Activated CD4-positive, alpha-beta memory T cell treated with anti-CD3 and anti-CD28 coated beads, Interleukin-2, amount 10 ng/mL, durations not matched to agents 7 days and 5 days (primary cell): ENCODE data around the gene RUSC1. TPM values are rescaled to one million over a fixed set of nuclear protein-coding genes. Genes with fewer than 3 reads are reported as not detected.
A peak's percentile ranks its signal among the peaks of the same experiment; 100 is the strongest.

Experiments used
- CTCF ChIA-PET: fragments of 350-600 bp; sonication (Branson Sonifier 250); formaldehyde crosslinking; loops from one replicate; lab custom pipeline; 2021; ENCODE audit warnings: antibody characterized with exemption, inconsistent platforms; lab: Charles Lee
- POLR2A ChIA-PET: fragments of 350-600 bp; sonication (Branson Sonifier 250); formaldehyde crosslinking; loops from one replicate; lab custom pipeline; 2021; ENCODE audit warnings: antibody characterized with exemption; lab: Charles Lee
- DNase-seq: peaks from one replicate; pipeline ENCODE4 v3.0.0-alpha.2; 2020
- H3K27ac Mint-ChIP-seq: one replicate; pipeline ENCODE4 v1.8.0; 2021; ENCODE audit warnings: mild to moderate bottlenecking, mixed read lengths
- H3K27me3 Mint-ChIP-seq: one replicate; pipeline ENCODE4 v1.8.0; 2021; ENCODE audit warnings: mixed read lengths
- H3K36me3 Mint-ChIP-seq: one replicate; pipeline ENCODE4 v1.8.0; 2021; ENCODE audit warnings: low read depth, mixed read lengths
- H3K4me1 Mint-ChIP-seq: one replicate; pipeline ENCODE4 v1.8.0; 2021; ENCODE audit warnings: mixed read lengths
- H3K4me3 Mint-ChIP-seq: one replicate; pipeline ENCODE4 v1.8.0; 2021; ENCODE audit warnings: mild to moderate bottlenecking, mixed read lengths
- H3K9me3 Mint-ChIP-seq: one replicate; pipeline ENCODE4 v1.8.0; 2021; ENCODE audit warnings: mixed read lengths
- total RNA-seq, 2 experiments: library from RNA; stranded (reverse); gene quantifications; one replicate each; pipeline ENCODE4 v1.2.3, GENCODE V29; 2021

RUSC1 gene
- total RNA-seq, 2 experiments from 2014 or later: 24.6 to 26.2 TPM

DNA sequence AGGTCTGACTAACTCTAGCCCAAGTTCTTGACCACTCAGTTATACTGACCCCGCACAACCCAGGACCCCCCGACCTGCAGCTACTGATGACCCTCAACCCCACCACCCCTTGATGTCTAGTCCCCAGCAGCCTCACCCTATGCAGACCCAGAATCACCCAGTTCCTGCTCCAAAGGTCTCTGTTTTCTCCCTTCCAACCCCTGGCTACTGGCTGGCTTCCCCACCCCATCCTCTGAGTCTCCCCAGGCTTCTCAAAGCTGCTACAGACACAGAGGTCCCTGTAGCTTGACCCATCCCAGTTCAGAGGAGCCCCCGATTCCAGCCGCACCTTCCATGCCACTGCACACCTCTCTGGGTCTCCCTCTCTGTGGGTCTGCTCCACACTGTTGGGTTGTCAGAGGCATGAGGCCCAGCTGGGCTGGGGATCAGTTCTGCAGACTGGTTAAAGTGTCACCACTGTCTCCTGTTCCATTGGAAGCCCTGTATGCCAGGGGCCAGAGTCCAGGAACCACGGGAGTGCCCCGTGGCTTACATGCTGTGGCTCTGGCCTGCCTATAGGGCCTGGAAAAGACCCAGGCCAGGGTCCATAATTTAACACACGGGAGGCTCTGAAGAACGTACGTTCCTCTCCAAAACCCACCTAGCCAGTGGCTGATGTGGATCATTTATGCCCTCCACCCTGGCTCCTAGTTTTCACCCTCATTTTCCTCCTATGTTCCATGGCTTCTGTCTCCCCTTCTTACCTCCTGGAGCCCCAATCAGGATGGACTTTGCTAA, 20.0 kb upstream of the RUSC1 start:
- ChIA-PET POLR2A (interaction anchor here (1.2 kb wide), 1 partner anchor 28 kb away, joined by 3 read pairs; no protein-coding TSS in a partner anchor), CTCF (no interaction called here)
- Mint-ChIP-seq H3K9me3 (no peaks in the 10 kb centered on the region), H3K27ac (no peak overlapping the region), H3K27me3 (peaks cover 18% of the 10 kb centered on the region), H3K4me1 (peaks cover 1% of the 10 kb centered on the region), H3K4me3 (no peak overlapping the region), H3K36me3 (no peaks in the 10 kb centered on the region)
- DNase-seq: no peak

DNA sequence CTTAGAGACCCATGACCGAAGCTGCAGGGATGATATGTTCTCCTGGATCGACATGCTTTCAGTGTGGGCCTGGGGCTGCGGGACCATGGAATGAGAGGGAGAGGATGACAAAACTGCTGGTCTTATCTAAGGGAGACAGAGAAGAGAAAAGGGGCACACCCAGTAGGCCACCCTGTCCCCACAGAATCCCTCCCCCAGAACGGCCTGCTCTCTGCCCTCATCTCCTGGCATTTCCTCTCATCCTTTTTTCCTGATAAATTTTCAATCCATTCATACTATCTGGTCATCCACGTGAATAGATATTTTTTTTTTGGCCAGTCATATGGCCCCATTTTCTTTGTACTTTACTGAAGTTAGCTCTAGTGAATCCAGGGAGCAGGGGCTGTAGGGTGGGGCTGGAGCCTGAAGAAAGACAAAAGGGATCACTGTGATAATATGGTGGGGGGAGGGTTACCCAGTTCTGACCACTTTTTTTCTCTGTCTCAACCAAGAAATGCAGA, 19.3 kb upstream of the RUSC1 start, which contains the start of gene PKLR:
PKLR (minus strand) TSS at position 97 of the 500 bp plus-strand sequence; CDS start at position 54, 43 bp downstream.
- H3K4me3 Mint-ChIP-seq: no peak within 1 kb of the TSS
- DNase-seq: no peak
- ChIA-PET CTCF (interaction anchor here (1.0 kb wide), 1 partner anchor 107 kb away, joined by 7 read pairs; no protein-coding TSS in a partner anchor), POLR2A (no interaction called here)
- H3K4me1 Mint-ChIP-seq: peaks cover 3% of the 10 kb centered on the region
- H3K27me3 Mint-ChIP-seq: peaks cover 13% of the 10 kb centered on the region
- no peaks in the 10 kb centered on the region for H3K9me3 Mint-ChIP-seq
- no peaks in the 10 kb centered on the region for H3K36me3 Mint-ChIP-seq
- no peak within 1 kb of the TSS for H3K27ac Mint-ChIP-seq

DNA sequence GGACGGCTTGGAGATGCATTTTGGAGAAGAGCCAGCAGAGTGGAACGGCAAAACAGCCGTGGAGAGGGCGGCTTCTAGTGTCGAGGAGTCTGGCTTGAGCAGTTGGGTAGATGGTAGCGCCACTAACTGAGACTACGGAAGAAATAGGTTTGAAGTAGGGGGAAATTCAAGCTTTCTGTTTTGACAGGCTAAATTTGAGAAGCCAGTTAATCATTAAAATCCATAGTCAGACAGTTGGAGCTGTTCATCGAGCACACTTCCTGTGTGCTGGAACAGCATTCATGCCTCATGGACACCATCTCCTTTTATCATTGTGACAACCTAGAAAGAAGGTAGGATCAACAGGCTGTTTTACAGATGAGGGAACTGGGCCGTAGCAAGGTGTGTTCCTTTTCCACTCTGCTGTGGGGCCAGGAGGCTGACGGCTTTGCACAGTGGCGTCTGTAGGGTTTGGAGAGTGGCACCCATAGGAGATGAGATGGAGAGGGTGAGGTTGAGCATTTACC, 16.1 kb upstream of the RUSC1 start:
- H3K9me3 Mint-ChIP-seq: no peaks in the 10 kb centered on the region
- no peak overlapping the region for H3K27ac Mint-ChIP-seq
- DNase-seq: no peak
- ChIA-PET POLR2A (interaction anchor here (0.7 to 1.7 kb wide), 2 partner anchors 32 to 43 kb away, joined by 3 to 4 read pairs; partner anchors contain the start of genes CLK2 and SCAMP3), CTCF (interaction anchor here (0.6 kb wide), 1 partner anchor 313 kb away, joined by 3 read pairs; no protein-coding TSS in a partner anchor)
- H3K4me3 Mint-ChIP-seq: no peak overlapping the region
- H3K27me3 Mint-ChIP-seq: no peaks in the 10 kb centered on the region
- peaks cover 6% of the 10 kb centered on the region for H3K36me3 Mint-ChIP-seq
- peaks cover 15% of the 10 kb centered on the region for H3K4me1 Mint-ChIP-seq

DNA sequence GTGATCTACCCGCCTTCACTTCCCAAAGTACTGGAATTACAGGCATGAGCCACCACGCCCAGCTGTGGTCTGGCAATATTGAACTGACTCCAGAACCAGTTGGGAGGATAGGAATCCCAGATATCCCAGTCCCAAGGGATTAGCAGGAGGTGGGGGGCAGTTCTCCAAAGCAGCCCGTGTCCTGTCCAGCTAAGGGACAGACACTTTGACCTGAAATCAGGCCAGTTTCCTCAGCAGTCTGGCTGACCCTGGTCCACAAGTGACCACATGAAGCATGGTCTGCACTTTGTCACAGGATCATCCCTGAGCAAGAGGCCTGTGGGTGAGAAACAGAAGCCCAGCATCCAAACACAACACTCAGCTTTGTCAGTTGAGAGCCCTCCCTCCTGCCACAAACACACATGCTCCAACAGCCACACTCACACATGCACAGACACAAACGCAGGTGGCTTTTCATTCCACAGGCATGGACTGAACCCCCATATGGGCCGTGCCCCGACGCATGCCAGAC, 14.8 kb upstream of the RUSC1 start:
- peaks cover 20% of the 10 kb centered on the region for H3K36me3 Mint-ChIP-seq
- no peaks in the 10 kb centered on the region for H3K27me3 Mint-ChIP-seq
- ChIA-PET POLR2A (interaction anchor here (1.7 kb wide), 1 partner anchor 33 kb away, joined by 3 read pairs; the partner anchor contains the start of gene CLK2), CTCF (interaction anchor here (0.6 to 0.8 kb wide), 3 partner anchors 18 to 300 kb away, joined by 3 read pairs; no protein-coding TSS in a partner anchor)
- DNase-seq: no peak
- H3K9me3 Mint-ChIP-seq: no peaks in the 10 kb centered on the region
- H3K27ac Mint-ChIP-seq: peak overlapping the region; percentile 21
- H3K4me1 Mint-ChIP-seq: peaks cover 27% of the 10 kb centered on the region
- H3K4me3 Mint-ChIP-seq: no peak overlapping the region

DNA sequence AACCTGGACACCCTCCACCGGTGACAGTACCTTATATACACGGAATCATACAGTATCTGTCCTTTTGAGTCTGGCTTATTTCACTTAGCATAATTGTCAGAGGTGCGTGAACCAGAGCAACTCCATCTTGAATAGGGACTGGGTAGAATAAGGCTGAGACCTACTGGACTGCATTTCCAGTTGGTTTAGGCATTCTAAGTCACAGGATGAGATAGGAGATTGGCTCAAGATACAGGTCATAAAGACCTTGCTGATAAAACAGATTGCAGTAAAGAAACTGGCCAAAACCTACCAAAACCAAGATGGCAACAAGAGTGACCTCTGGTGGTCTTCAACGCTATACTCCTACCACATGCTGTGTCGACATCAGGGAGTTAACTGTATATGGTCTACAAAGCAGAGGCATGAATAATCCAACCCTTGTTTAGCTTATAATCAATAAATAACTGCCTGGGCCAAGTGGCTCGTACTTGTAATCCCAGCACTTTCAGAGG, 13.4 kb upstream of the RUSC1 start:
- Mint-ChIP-seq H3K4me3 (peak overlapping the region; percentile 17), H3K27ac (peak overlapping the region; percentile 97)
- POLR2A ChIA-PET: interaction anchor here (0.9 to 6.1 kb wide), 9 partner anchors 11 to 155 kb away, joined by 3 to 50 read pairs (median 6); partner anchors contain the start of genes CLK2, RUSC1 and SCAMP3

DNA sequence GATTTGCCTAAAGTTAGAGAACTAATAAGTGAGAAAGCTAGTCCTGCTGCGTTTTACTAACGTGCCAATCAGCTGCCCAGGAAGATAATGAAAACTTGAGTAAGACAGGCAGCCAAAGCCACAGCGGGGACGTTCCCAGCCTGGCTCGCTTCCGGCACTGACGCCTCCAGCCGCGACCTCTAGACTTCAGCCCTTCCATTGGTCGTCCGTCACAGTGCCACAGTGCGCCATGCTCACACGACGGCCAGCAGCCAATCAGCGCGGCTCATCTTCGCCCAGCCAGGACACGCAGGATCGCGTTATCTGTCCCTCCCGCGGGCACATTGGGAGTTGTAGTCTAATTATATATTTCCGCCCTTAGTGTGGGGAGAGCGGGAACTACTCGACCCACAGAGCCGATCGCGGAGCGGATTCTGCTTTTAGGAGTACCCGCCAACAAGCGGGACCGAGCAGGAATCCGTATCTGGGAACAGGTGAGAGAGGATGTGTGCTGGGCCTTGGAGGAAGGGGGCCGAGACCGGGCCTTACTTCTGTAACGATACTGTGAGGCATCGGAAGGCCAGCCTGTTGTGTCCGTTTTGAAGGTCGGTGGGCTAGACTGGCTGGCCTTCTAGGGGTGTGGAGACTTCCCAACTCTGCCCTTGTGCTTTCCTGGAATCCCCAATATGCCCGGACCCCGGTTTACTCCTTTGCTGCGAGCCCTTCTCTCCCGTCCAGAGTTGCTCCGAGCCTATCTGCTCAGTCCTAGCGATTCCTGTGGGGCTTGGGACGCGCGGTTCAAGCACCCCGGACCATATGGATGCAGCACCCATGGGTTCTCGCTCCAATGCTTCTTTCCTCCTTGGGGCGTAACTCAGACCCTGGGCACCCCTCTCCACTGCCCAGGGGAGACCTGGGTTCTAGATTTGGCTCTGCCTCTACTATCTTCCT, 11.9 kb upstream of the RUSC1 start, which contains the start of gene FDPS:
FDPS (plus strand) TSS at position 374 of the 930 bp plus-strand sequence. CDS start 924 bp downstream, outside the sequence.
- Mint-ChIP-seq H3K27ac (peak within 1 kb of the TSS; percentile 97), H3K36me3 (peaks cover 44% of the 10 kb centered on the region), H3K4me1 (peaks cover 50% of the 10 kb centered on the region), H3K27me3 (no peaks in the 10 kb centered on the region), H3K4me3 (peak within 1 kb of the TSS; percentile 92), H3K9me3 (no peaks in the 10 kb centered on the region)
- ChIA-PET POLR2A (interaction anchor here (0.7 to 6.1 kb wide), 16 partner anchors 9 to 255 kb away, joined by 3 to 50 read pairs (median 4); partner anchors contain the start of genes CLK2, HCN3, KRTCAP2 and RUSC1), CTCF (interaction anchor here (0.6 to 2.3 kb wide), 9 partner anchors 8 to 136 kb away, joined by 3 to 39 read pairs (median 4); partner anchors contain the start of genes KRTCAP2 and RUSC1)
- peak; percentile 99 for DNase-seq

More for the DNA sequence above, 13.4 kb upstream of the RUSC1 start:
- DNase-seq: no peak
- Mint-ChIP-seq H3K27me3 (no peaks in the 10 kb centered on the region), H3K4me1 (peaks cover 40% of the 10 kb centered on the region), H3K9me3 (no peaks in the 10 kb centered on the region), H3K36me3 (peaks cover 32% of the 10 kb centered on the region)
- CTCF ChIA-PET: interaction anchor here (0.8 to 2.3 kb wide), 8 partner anchors 14 to 135 kb away, joined by 3 to 39 read pairs (median 4); partner anchors contain the start of genes KRTCAP2 and RUSC1

DNA sequence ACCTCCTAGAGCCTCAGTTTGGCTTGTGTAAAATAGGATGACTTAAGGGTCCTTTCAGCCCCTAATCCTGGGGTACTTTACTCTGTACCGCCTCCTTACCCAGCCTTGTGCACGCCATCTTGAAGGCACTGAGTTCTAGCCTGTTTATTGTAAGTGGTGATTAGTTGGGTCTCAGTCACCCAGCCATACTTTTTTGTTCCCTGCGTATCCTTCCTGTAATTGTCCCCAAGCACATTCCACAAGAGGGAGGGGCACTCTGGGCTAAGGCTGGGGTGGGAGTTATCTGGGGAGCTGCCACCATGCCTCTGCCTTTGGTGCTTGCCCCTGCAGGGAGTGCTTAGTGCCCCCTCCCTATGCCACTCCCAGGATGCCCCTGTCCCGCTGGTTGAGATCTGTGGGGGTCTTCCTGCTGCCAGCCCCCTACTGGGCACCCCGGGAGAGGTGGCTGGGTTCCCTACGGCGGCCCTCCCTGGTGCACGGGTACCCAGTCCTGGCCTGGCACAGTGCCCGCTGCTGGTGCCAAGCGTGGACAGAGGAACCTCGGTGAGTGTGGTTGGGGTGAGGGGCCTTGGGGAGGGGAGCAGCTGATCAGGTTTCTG, 11.2 kb upstream of the RUSC1 start:
- Mint-ChIP-seq H3K4me3 (peak overlapping the region; percentile 92), H3K27me3 (no peaks in the 10 kb centered on the region), H3K9me3 (no peaks in the 10 kb centered on the region), H3K36me3 (peaks cover 45% of the 10 kb centered on the region), H3K27ac (peak overlapping the region; percentile 97), H3K4me1 (peaks cover 50% of the 10 kb centered on the region)
- no peak for DNase-seq
- ChIA-PET CTCF (interaction anchor here (1.6 kb wide), 1 partner anchor 59 kb away, joined by 7 read pairs; no protein-coding TSS in a partner anchor), POLR2A (interaction anchor here (1.5 to 6.1 kb wide), 2 partner anchors 13 to 64 kb away, joined by 4 to 50 read pairs; partner anchors contain the start of gene RUSC1)

DNA sequence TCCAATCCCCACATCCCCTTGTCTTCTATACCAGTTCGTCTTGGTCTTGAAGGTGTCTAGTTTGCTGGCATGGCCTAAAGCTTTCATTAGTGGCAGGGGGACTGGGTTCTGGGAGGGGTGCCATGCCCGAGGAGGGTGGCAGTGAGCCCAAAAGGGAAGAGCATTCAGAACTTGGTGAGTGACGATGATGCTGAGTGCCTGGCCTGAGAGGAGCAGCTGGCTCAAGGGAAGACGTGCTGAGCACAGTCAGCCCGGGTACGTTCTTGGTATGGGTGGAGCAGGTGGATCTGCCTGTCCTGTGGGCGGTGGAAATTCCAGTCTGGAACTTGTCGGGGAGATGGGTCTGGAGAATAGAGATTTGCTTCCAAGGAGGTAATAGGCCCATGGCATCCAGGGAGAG, 7.4 kb upstream of the RUSC1 start:
- H3K4me1 Mint-ChIP-seq: peaks cover 39% of the 10 kb centered on the region
- H3K27ac Mint-ChIP-seq: no peak overlapping the region
- H3K36me3 Mint-ChIP-seq: peaks cover 61% of the 10 kb centered on the region
- CTCF ChIA-PET: interaction anchor here (0.8 to 1.3 kb wide), 3 partner anchors 10 to 62 kb away, joined by 3 to 4 read pairs (median 4); no protein-coding TSS in a partner anchor
- H3K27me3 Mint-ChIP-seq: no peaks in the 10 kb centered on the region
- DNase-seq: no peak
- H3K4me3 Mint-ChIP-seq: no peak overlapping the region
- POLR2A ChIA-PET: interaction anchor here (1.6 kb wide), 1 partner anchor 40 kb away, joined by 5 read pairs; the partner anchor contains the start of gene CLK2
- H3K9me3 Mint-ChIP-seq: no peaks in the 10 kb centered on the region

DNA sequence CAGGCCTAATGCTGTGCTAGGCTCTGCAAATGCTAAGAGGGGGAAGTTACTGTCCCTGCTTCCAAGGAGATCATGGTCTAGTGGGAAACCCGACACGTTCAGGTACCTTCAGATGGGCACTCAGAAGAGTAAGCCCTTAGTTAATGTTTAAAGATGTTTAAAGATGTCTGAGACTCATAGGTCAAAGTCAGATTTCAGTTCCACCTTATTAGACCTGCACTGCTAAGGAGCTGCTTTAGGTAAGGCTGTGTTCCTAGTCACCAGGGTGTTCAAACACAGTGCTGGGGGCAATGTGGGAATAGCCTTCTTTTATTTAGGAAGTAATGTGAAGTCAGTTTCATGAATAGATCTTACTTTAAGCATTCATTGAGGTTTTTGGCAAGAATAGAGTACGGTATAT, 3.8 kb upstream of the RUSC1 start:
- peak overlapping the region; percentile 12 for H3K27ac Mint-ChIP-seq
- CTCF ChIA-PET: interaction anchor here (0.9 to 1.2 kb wide), 3 partner anchors 9 to 66 kb away, joined by 3 read pairs; partner anchors contain the start of gene FDPS
- no peak overlapping the region for H3K4me3 Mint-ChIP-seq
- H3K4me1 Mint-ChIP-seq: peaks cover 44% of the 10 kb centered on the region
- POLR2A ChIA-PET: interaction anchor here (0.6 to 2.3 kb wide), 2 partner anchors 9 to 44 kb away, joined by 3 to 9 read pairs; partner anchors contain the start of gene FDPS
- no peaks in the 10 kb centered on the region for H3K27me3 Mint-ChIP-seq
- no peaks in the 10 kb centered on the region for H3K9me3 Mint-ChIP-seq
- no peak for DNase-seq
- peaks cover 58% of the 10 kb centered on the region for H3K36me3 Mint-ChIP-seq

DNA sequence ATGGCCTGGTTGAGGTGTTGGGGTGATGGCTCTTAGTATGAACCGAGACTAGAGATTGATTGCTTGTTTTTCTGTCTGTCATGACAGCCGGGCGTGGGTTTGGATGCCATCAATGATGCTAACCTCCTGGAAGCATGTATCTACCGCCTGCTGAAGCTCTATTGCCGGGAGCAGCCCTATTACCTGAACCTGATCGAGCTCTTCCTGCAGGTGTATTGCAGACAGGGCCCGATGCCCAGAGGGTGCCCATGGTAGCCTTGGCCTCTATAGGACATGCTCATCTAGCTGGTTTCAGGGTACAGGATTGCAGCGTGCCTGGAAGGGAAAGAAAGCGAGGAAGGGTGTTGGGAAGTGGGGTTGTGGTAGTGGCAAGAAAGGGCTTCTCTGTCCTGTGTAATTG, 2.6 kb upstream of the RUSC1 start:
- CTCF ChIA-PET: interaction anchor here (0.9 kb wide), 1 partner anchor 67 kb away, joined by 4 read pairs; no protein-coding TSS in a partner anchor
- H3K36me3 Mint-ChIP-seq: peaks cover 50% of the 10 kb centered on the region
- DNase-seq: no peak
- H3K27ac Mint-ChIP-seq: no peak overlapping the region
- peaks cover 43% of the 10 kb centered on the region for H3K4me1 Mint-ChIP-seq
- no peaks in the 10 kb centered on the region for H3K9me3 Mint-ChIP-seq
- no peaks in the 10 kb centered on the region for H3K27me3 Mint-ChIP-seq
- H3K4me3 Mint-ChIP-seq: no peak overlapping the region
- POLR2A ChIA-PET: interaction anchor here (0.7 to 2.3 kb wide), 3 partner anchors 10 to 45 kb away, joined by 3 to 9 read pairs (median 5); partner anchors contain the start of genes CLK2 and FDPS
